ENCODE data around the gene TFEB.

- TF ChIP-seq, protein P1, sequence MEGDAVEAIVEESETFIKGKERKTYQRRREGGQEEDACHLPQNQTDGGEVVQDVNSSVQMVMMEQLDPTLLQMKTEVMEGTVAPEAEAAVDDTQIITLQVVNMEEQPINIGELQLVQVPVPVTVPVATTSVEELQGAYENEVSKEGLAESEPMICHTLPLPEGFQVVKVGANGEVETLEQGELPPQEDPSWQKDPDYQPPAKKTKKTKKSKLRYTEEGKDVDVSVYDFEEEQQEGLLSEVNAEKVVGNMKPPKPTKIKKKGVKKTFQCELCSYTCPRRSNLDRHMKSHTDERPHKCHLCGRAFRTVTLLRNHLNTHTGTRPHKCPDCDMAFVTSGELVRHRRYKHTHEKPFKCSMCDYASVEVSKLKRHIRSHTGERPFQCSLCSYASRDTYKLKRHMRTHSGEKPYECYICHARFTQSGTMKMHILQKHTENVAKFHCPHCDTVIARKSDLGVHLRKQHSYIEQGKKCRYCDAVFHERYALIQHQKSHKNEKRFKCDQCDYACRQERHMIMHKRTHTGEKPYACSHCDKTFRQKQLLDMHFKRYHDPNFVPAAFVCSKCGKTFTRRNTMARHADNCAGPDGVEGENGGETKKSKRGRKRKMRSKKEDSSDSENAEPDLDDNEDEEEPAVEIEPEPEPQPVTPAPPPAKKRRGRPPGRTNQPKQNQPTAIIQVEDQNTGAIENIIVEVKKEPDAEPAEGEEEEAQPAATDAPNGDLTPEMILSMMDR (conservative IDR thresholded peaks at IDR 0.05 in 1 of 2, IDR thresholded peaks at IDR 0.05 in 1 of 2; ENCODE audit: low read depth in 1 of 2, low read length in 2 of 2), result no peak
- no peak for TF ChIP-seq EZH2 (IDR thresholded peaks at IDR 0.05; ENCODE audit: low read length, missing control alignments)
Measured at GRCh38 chr6:41690541-41691330, 44.7 kb downstream of the TFEB start.
